Right forelimb (tissue), 1 donor: ENCODE data around the gene SLC7A14.

Source experiments
- DNase-seq: peaks from one replicate; pipeline ENCODE4 v3.0.0-alpha.2; 2018

Gene SLC7A14

GRCh38 chr3:170424879-170425278 is 161.0 kb downstream of the SLC7A14 start:
- no peak for DNase-seq

- DNase-seq: no peak
Observed at GRCh38 chr3:170423001-170423615, 162.8 kb downstream of the SLC7A14 start.

- no peak for DNase-seq
Observed at GRCh38 chr3:170421758-170422157, 164.1 kb downstream of the SLC7A14 start.

- DNase-seq: no peak
Observed at GRCh38 chr3:170421111-170421641, 164.7 kb downstream of the SLC7A14 start.

GRCh38 chr3:170420307-170420821 is 165.5 kb downstream of the SLC7A14 start:
- DNase-seq: no peak

GRCh38 chr3:170419557-170420087 is 166.3 kb downstream of the SLC7A14 start:
- DNase-seq: peak; percentile 48

GRCh38 chr3:170418422-170419398 is 167.2 kb downstream of the SLC7A14 start, which contains the start of gene CLDN11:
CLDN11 (plus strand) TSS chr3:170418868; CDS start chr3:170419067, 199 bp downstream.
- DNase-seq: peak; percentile 60

- no peak for DNase-seq
Observed at GRCh38 chr3:170417090-170417489, 168.8 kb downstream of the SLC7A14 start.

- DNase-seq: peak; percentile 58
Observed at GRCh38 chr3:170414202-170414663, 171.6 kb downstream of the SLC7A14 start.

- no peak for DNase-seq
Observed at GRCh38 chr3:170413291-170413690, 172.6 kb downstream of the SLC7A14 start.

- DNase-seq: no peak
Observed at GRCh38 chr3:170410428-170411029, 175.3 kb downstream of the SLC7A14 start.
